Measurements from ENCODE around the gene DLL1.

DLL1 gene

DNA sequence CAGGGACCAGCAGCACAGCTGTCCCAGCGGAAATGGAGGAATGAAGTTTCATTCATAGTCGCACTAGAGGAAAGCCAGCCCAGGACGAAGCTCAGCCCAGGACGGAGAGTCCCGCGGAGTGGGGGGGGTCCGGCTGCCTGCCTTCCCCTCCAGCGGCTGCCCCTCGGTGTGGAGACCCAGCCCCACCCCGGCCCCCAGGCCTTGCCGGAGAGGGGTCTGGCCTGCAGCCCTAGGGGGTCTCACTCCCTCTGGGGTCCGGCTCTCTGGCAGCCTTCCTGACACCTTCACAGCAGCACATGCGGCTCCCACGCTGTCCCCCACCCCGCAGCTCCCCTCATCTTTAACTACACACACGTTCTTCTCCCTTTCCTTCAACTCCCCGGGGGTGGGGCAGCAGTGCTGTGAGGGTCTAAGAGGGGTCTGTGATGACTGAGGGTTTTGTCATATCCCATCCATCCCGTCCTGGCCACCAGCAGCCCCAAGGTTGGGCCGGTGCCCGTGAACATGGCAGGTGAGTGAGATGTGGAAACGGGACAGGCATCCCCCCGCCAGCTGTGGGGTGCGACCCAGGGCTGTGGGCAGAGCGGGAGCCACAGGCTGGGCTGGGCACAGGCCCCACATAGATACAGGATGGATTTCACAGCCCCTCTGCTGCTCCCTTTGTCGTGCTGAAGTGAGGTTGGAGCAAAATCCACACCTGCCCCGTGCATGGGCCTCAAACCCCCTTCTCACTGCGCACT is 41.8 kb downstream of the DLL1 start:
- DNase-seq: no peak

DNA sequence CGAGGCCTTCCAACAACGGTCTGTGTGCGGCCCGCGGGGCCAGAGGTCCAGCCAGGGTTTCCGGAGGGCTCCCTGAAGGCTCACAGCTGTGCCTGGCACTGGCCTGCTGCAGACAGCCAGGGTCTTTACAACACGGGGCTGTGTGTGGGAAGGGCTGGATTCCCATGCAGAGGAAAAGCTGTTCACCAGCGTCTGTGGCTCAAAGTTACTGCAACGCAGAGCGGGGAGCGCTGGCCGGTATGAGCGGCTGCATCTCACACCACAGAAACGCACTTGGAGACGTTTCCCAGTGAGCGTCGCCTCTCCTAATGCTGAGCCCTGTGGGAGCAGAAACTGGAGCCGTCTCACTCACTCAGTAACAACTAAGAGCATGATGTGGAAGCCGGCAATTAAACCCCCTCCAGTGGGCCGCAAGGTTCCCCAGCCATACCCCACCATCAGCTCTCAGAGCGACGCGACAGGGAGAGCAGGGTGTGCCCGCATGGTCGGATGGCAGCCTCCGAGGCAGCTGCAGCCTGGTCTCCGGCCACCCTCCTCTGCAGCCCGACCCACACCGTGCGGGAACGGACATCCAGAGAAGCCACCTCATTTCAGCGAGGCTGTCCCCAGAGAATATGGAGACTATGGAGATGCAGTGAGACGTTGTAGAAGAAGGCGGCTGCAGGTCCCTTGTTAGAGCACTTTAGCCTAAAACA is 42.6 kb downstream of the DLL1 start:
- DNase-seq: no peak

GRCh38 chr6:170247178-170247701 is 43.6 kb downstream of the DLL1 start:
- DNase-seq: no peak

GRCh38 chr6:170245475-170245992 is 45.3 kb downstream of the DLL1 start:
- no peak for DNase-seq

GRCh38 chr6:170244721-170245474 is 46.0 kb downstream of the DLL1 start:
- no peak for DNase-seq

DNA sequence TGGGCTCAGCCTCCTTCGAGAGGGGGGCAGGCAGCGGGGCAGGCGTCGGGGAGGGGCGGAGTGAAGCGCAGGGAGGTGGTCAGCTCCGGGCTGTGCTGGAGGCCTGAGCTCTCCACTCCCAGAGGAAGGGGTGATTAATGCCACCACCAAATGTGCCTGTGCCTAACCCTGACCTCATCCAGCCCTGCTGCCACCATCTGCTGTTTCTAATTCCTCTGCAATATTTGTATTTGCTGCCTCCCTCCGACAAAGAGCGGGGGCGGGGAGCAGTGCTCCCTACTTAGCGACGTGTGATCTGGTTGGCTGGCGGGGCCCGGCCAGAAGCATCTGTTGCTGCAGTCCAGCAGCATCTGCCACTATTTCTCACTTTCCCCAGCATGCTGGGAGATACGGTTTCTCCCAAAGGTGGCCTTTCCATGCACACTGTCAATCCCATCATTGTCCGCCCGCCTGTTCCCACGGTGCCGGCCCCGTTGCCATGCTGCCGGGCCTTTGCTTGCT is 47.0 kb downstream of the DLL1 start:
- peak; percentile 36 for DNase-seq

DNA sequence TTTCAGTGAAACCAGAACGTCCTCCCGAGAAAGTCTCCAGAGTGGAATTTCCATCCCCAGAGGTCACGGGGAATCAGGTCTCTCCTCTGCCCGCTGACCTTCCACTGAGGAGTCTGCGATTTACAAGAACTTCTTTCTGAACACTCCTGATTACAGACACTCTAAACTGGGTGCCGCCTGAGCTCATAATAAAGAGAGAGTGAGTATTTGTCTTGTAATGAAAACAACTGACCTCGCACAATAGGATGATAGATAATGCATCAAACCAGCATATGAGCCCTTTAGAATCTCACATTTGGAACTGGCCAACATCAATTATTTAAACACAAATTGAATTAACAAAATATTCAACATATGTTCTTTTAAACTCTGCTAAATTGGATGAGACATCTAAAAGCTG is 47.5 kb downstream of the DLL1 start:
- no peak for DNase-seq

GRCh38 chr6:170238741-170239565 is 51.9 kb downstream of the DLL1 start:
- DNase-seq: no peak

DNA sequence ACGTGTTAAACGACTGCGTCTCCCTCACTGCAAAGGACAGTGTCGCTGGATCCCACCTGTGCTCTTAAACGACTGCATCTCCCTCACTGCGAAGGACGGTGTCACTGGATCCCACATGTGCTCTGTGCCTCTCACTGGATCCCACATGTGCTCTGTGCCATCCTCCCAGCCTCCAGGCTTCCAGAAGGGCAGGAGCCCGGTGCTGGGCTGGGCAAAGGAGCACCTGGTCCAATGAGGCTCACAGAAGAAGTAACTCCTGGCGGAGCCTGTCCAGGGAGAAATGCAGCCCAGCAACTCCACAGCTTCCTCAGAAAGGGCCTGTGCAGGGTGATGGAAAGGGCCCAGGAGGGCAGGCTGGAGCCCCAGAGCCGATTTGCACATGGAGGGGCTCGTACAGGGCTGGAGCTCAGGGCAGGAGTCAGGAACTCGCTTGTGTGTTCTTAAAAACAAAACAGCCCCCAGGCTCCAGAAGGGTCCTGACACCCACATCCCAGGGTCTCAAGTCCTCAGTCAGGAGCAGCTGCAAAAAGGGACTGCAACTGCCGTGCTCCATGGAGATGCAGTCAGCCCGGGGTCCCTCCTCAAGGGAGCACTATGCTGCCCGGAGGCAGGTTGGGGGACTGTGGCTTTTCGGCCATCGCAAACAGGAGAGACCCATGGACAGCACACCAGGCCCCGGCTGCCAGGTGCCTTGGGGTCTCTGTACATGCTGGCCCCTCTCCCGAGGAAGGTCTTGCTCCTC is 52.7 kb downstream of the DLL1 start:
- DNase-seq: no peak

DNA sequence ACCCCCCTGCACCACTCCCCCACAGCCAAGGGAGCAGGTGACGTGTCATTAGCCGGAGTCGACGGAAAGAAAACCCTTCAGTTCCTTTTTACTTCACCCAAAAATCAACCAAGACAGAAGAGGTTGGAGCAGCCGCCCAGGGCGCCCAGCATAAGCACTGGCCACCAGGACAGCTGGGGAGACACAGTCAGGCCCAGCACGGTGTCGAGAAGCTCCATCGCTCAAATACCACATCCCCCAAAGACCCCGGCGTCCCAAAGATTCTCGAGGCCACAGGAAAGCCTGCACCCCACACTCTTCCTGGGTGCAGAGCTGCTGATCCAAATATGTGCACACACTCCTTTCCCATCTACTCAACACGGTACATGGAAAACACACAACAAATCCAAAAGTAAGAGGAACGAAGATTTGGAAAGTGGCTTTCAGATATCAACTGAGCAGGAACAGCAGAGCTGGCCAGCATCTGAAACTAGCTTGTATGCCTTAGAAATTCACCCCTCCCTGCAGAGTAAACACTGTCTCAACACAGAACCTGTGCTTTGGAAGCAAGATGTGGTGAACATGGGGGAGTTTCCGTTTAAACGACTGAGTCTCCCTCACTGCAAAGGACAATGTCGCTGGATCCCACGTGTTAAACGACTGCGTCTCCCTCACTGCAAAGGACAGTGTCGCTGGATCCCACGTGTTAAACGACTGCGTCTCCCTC is 54.6 kb downstream of the DLL1 start:
- DNase-seq: no peak

DNA sequence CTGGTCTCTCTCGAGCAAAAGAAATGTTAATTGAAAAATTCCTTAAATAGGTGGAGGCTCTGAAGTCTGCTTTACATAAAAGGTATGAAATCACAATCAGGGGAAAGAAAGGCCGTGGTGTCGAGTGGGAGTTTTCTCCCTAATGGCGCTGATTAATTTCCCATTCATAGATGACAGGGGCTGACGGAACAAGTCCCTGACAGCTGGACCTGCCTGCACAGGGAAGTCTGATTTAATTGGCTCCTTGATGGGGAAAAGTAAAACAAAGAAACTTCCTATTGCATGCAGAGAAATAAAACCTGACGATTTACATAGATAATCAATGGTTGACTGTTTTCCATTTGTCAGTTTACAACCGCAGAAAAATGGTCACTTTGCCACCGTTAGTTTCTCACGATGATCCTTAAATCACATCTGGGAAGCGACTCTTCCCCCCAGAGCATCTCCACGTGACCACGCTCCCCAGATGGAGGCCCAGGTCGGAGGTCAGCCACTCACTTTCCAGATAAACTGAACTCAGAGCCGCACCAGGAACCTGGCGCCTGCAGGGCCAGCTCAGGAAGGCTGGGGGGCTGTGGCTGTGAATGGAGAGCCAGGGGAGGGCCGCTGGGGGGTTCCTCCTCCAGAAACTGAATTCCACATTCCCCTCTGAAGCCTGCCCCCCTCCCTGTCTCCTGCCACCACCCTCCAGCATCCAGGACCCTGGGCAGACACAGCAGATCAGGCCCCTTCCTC is 55.3 kb downstream of the DLL1 start:
- DNase-seq: no peak

- DNase-seq: no peak
These were observed 56.5 kb downstream of the DLL1 start for GRCh38 chr6:170234419-170234818.

- no peak for DNase-seq
These were observed 57.3 kb downstream of the DLL1 start for GRCh38 chr6:170233286-170234205.

Measured in midbrain (tissue), 1 donor.